ENCODE measurements around the gene TOR3A. TPM values are rescaled to one million over a fixed set of nuclear protein-coding genes. Genes with fewer than 3 reads are reported as not detected.

Gene TOR3A
- polyA plus RNA-seq, 1 of the 3 experiments (the other 2 are of a cell fraction), result 29.9 TPM

GRCh38 chr1:179143322-179143721 lies 61.5 kb downstream of the TOR3A start (continued):
- no peak for TF ChIP-seq IRF3 (IDR thresholded peaks at IDR 0.05; ENCODE audit: low read depth, low read length)
- TF ChIP-seq EP300 (IDR thresholded peaks at IDR 0.05; ENCODE audit: borderline replicate concordance in 1 of 2, low read depth in 1 of 2, low read length in 1 of 2), result peak in 1 of 2 experiments; percentile 83; a peak in 2 of 4 replicates
- no peak for TF ChIP-seq NRF1 (IDR thresholded peaks at IDR 0.05; ENCODE audit: low read depth, low read length)
- TF ChIP-seq POLR2AphosphoS5 (IDR thresholded peaks at IDR 0.05; ENCODE audit: low read depth, low read length), result no peak
- no peak for TF ChIP-seq USF1 (IDR thresholded peaks at IDR 0.05; ENCODE audit: borderline replicate concordance, low read depth)
- TF ChIP-seq TEAD4 (IDR thresholded peaks at IDR 0.05; ENCODE audit: borderline replicate concordance, insufficient read depth), result peak; percentile 73; the same call in 1 of the 2 replicates
- TF ChIP-seq EZH2phosphoT487 (IDR thresholded peaks at IDR 0.05; ENCODE audit: borderline replicate concordance, low read depth), result no peak
- no peak for TF ChIP-seq ZBTB33 (IDR thresholded peaks at IDR 0.05; ENCODE audit: borderline replicate concordance, low read depth)
- no peak for TF ChIP-seq RAD21 (IDR thresholded peaks at IDR 0.05; ENCODE audit: low read length)

- H3K4me2 ChIP-seq, result no peak overlapping the region
- H3K27ac ChIP-seq (ENCODE audit: low read depth in 2 of 2, low read length in 1 of 2), result peak overlapping the region in 1 of 2 experiments; percentile 100; a peak in 3 of 4 replicates
- peaks cover 50% of the 10 kb centered on the region for H3F3A ChIP-seq (replicated peaks; ENCODE audit: insufficient read depth)
- H3K4me3 ChIP-seq (ENCODE audit: low read depth in 2 of 2, low read length in 1 of 2), result no peak overlapping the region
- H3K79me2 ChIP-seq (ENCODE audit: insufficient read depth), result peaks cover 68% of the 10 kb centered on the region
- WGBS (ENCODE audit: low lambda C conversion rate), result 9% methylated on average over 1 of the region's 1 CpG
- no peak for DNase-seq
- H3K27me3 ChIP-seq (ENCODE audit: insufficient read depth), result no peaks in the 10 kb centered on the region
- ChIA-PET CTCF (no interaction called here), POLR2A (no interaction called here)
- H4K20me1 ChIP-seq (ENCODE audit: insufficient read depth), result 0 out of 2 replicates have a peak, but pooled peaks cover 14% of the 10 kb centered on the region
- H3K9me2 ChIP-seq, result no peaks in the 10 kb centered on the region
- peaks cover 7 to 18% of the 10 kb centered on the region in 2 experiments for H3K36me3 ChIP-seq (replicated peaks in 1 of 2; ENCODE audit: control insufficient read depth in 1 of 2, insufficient read depth in 2 of 2, low read length in 1 of 2)
- no peak overlapping the region for H3K9ac ChIP-seq
- H3K9me3 ChIP-seq, result no peaks in the 10 kb centered on the region
- no peak overlapping the region for H2AFZ ChIP-seq (ENCODE audit: low read depth)
- H3K4me1 ChIP-seq (ENCODE audit: control insufficient read depth in 1 of 2, insufficient read depth in 2 of 2, low read depth in 1 of 2, low read length in 1 of 2), result peaks cover 2 to 37% of the 10 kb centered on the region in 2 experiments; a peak in 2 of 4 replicates
- TF ChIP-seq REST (IDR thresholded peaks at IDR 0.05; ENCODE audit: low read depth, low read length), result no peak
- TF ChIP-seq TEAD4 (IDR thresholded peaks at IDR 0.05; ENCODE audit: borderline replicate concordance, insufficient read depth), result no peak
- no peak for TF ChIP-seq FOXM1 (IDR thresholded peaks at IDR 0.05; ENCODE audit: low read depth)
- no peak for TF ChIP-seq POLR2AphosphoS5 (IDR thresholded peaks at IDR 0.05; ENCODE audit: low read depth, low read length)
- no peak for TF ChIP-seq SMC3 (IDR thresholded peaks at IDR 0.05; ENCODE audit: low read depth, low read length)
- TF ChIP-seq RXRA (IDR thresholded peaks at IDR 0.05; ENCODE audit: borderline replicate concordance, low read depth), result no peak
- TF ChIP-seq RCOR1 (IDR thresholded peaks at IDR 0.05; ENCODE audit: low read length), result no peak
- no peak for TF ChIP-seq GATA2 (CRISPR knock-in tag; IDR thresholded peaks at IDR 0.05)
- TF ChIP-seq EZH2phosphoT487 (IDR thresholded peaks at IDR 0.05; ENCODE audit: borderline replicate concordance, low read depth), result no peak
- TF ChIP-seq FOSL2 (IDR thresholded peaks at IDR 0.05; ENCODE audit: borderline replicate concordance, low read depth), result peak; percentile 42; the same call in 1 of the 2 replicates
- no peak for TF ChIP-seq TAF1 (IDR thresholded peaks at IDR 0.05; ENCODE audit: borderline replicate concordance, low read depth, low read length)
- TF ChIP-seq GABPA (IDR thresholded peaks at IDR 0.05; ENCODE audit: low read depth), result no peak
- no peak for TF ChIP-seq USF1 (IDR thresholded peaks at IDR 0.05; ENCODE audit: borderline replicate concordance, low read depth)
- TF ChIP-seq IRF3 (IDR thresholded peaks at IDR 0.05; ENCODE audit: low read depth, low read length), result no peak
- no peak for TF ChIP-seq JUND (IDR thresholded peaks at IDR 0.05)
Measured at GRCh38 chr1:179144626-179145025, 62.8 kb downstream of the TOR3A start.
